GM19452 (cell line): ENCODE data around the gene CASK.

Experiments
- ATAC-seq: cut with Tn5 transposase; IDR thresholded peaks from one replicate; pipeline ENCODE4 v1.9.1; 2021; ENCODE audit not compliant: unreplicated experiment

The CASK gene

GRCh38 chrX:41837270-41837944 is 85.9 kb downstream of the CASK start:
- no peak for ATAC-seq

GRCh38 chrX:41828826-41829225 is 94.5 kb downstream of the CASK start:
- ATAC-seq = no peak

GRCh38 chrX:41827886-41828285 is 95.5 kb downstream of the CASK start:
- ATAC-seq = no peak

- no peak for ATAC-seq
Observed at GRCh38 chrX:41825796-41826195, 97.6 kb downstream of the CASK start.

- no peak for ATAC-seq
Observed at GRCh38 chrX:41824551-41824950, 98.8 kb downstream of the CASK start.

- ATAC-seq = no peak
Observed at GRCh38 chrX:41823402-41823801, 100.0 kb downstream of the CASK start.

- no peak for ATAC-seq
Observed at GRCh38 chrX:41822892-41823291, 100.5 kb downstream of the CASK start.

- ATAC-seq = no peak
Observed at GRCh38 chrX:41808047-41808446, 115.3 kb downstream of the CASK start.

GRCh38 chrX:41802958-41803357 is 120.4 kb downstream of the CASK start:
- ATAC-seq = no peak

- ATAC-seq = no peak
Observed at GRCh38 chrX:41799661-41800060, 123.7 kb downstream of the CASK start.

- ATAC-seq = no peak
Observed at GRCh38 chrX:41796577-41796976, 126.8 kb downstream of the CASK start.

- ATAC-seq = no peak
Observed at GRCh38 chrX:41796046-41796445, 127.3 kb downstream of the CASK start.

- ATAC-seq = no peak
Observed at GRCh38 chrX:41789374-41789773, 134.0 kb downstream of the CASK start.

GRCh38 chrX:41785685-41786084 is 137.7 kb downstream of the CASK start:
- no peak for ATAC-seq

GRCh38 chrX:41781500-41781899 is 141.9 kb downstream of the CASK start:
- ATAC-seq = no peak

GRCh38 chrX:41779941-41780340 is 143.4 kb downstream of the CASK start:
- no peak for ATAC-seq

- no peak for ATAC-seq
Observed at GRCh38 chrX:41779030-41779564, 144.3 kb downstream of the CASK start.

GRCh38 chrX:41761702-41762101 is 161.7 kb downstream of the CASK start:
- no peak for ATAC-seq

GRCh38 chrX:41761169-41761568 is 162.2 kb downstream of the CASK start:
- ATAC-seq = no peak

GRCh38 chrX:41759817-41760216 is 163.5 kb downstream of the CASK start:
- ATAC-seq = no peak

- no peak for ATAC-seq
Observed at GRCh38 chrX:41758401-41758800, 165.0 kb downstream of the CASK start.

- ATAC-seq = no peak
Observed at GRCh38 chrX:41750716-41751115, 172.6 kb downstream of the CASK start.

- ATAC-seq = no peak
Observed at GRCh38 chrX:41739871-41740270, 183.5 kb downstream of the CASK start.
